Right lobe of liver (tissue), 4 donors: ENCODE data around the gene IGSF22.

ENCODE experiments used
- CTCF ChIP-seq, 4 donors: fragments of 200-600 bp in 3 of 4; fragments of 450-650 bp in 1 of 4; IDR thresholded peaks; one replicate each; pipeline versions ENCODE4 v1.5.1 to v1.8.0; 2016 to 2022; ENCODE audit warnings: antibody characterized with exemption in 4 of 4, mild to moderate bottlenecking in 2 of 4
- POLR2A ChIP-seq: fragments of 450-650 bp; IDR thresholded peaks from one replicate; pipeline ENCODE4 v1.6.1; 2017; ENCODE audit warnings: antibody characterized with exemption, mild to moderate bottlenecking
- donor health status: DM: no; HTN: no; CAD: no.
- donor health status: DM: no; HTN: no; CAD: no.
- donor health status: DM: no; HTN: yes; CAD: no.

GRCh38 chr11:18765554-18765953 lies 39.6 kb upstream of the IGSF22 start:
- TF ChIP-seq CTCF (IDR thresholded peaks at IDR 0.05) (no peak), POLR2A (no peak)
